Smooth muscle cell (in vitro differentiated cells): Measurements from ENCODE around the gene PCNX2. TPM values are rescaled to one million over a fixed set of nuclear protein-coding genes. Genes with fewer than 3 reads are reported as not detected.

Experiments
- DNase-seq: peaks from one replicate; lab custom pipeline; 2025; ENCODE audit not compliant: unreplicated experiment; lab: John Stamatoyannopoulos, UW
- H2AFZ ChIP-seq: fragments of 200-600 bp; sonication (generic); 2 replicates; pipeline ENCODE4 v1.6.0; 2016; ENCODE audit warnings: antibody characterized with exemption, low read depth, mild to moderate bottlenecking
- H3F3A ChIP-seq: fragments of 200-600 bp; sonication (generic); 2 replicates; pipeline ENCODE4 v1.6.0; 2017; ENCODE audit warnings: antibody characterized with exemption, low read depth
- H3K27ac ChIP-seq: fragments of 200-600 bp; sonication (generic); 2 replicates; pipeline ENCODE4 v1.5.1; 2016; ENCODE audit warnings: low read depth, mild to moderate bottlenecking
- H3K27me3 ChIP-seq: fragments of 200-600 bp; sonication (generic); 2 replicates; pipeline ENCODE4 v1.6.1; 2016; ENCODE audit warnings: low read depth, mild to moderate bottlenecking
- H3K36me3 ChIP-seq: fragments of 200-600 bp; sonication (generic); 2 replicates; pipeline ENCODE4 v1.5.1; 2016; ENCODE audit warnings: low read depth
- H3K4me1 ChIP-seq: fragments of 200-600 bp; sonication (generic); 2 replicates; pipeline ENCODE4 v1.5.1; 2016; ENCODE audit warnings: low read depth
- H3K4me2 ChIP-seq: fragments of 200-600 bp; sonication (generic); 2 replicates; pipeline ENCODE4 v1.6.0; 2016; ENCODE audit warnings: mild to moderate bottlenecking
- H3K4me3 ChIP-seq: fragments of 200-600 bp; sonication (generic); 2 replicates; pipeline ENCODE4 v1.5.1; 2016; ENCODE audit warnings: mild to moderate bottlenecking
- H3K79me2 ChIP-seq: fragments of 200-600 bp; sonication (generic); 2 replicates; pipeline ENCODE4 v1.6.0; 2016; ENCODE audit warnings: low read depth, mild to moderate bottlenecking
- H3K9ac ChIP-seq: fragments of 200-600 bp; sonication (generic); 2 replicates; pipeline ENCODE4 v1.6.0; 2016; ENCODE audit warnings: low read depth
- H3K9me3 ChIP-seq: fragments of 200-600 bp; sonication (generic); replicated peaks from 2 replicates; pipeline ENCODE4 v1.5.1; 2016; ENCODE audit warnings: low read depth
- H4K20me1 ChIP-seq: fragments of 200-600 bp; sonication (generic); 2 replicates; pipeline ENCODE4 v1.6.0; 2016; ENCODE audit warnings: low read depth
- WGBS: methylation state at CpG from one replicate; pipeline ENCODE4 v1.1.7; 2016; ENCODE audit warnings: low lambda C conversion rate; 5-methylcytosine and 5-hydroxymethylcytosine counted together
- polyA plus RNA-seq: library from polyadenylated mRNA; unstranded; fragments of >200 nt; fragmentation: Nextera tagmentation; extraction: Ambion mirVana; gene quantifications from 2 replicates; pipeline ENCODE4 v1.2.1, GENCODE V29; 2016
- total RNA-seq: library from RNA; depleted of rRNA; stranded (reverse); fragments of >200 nt; gene quantifications from 2 replicates; pipeline ENCODE4 v1.2.3, GENCODE V29; 2014
- TF ChIP-seq, protein P1 (sequence below): fragments of 200-600 bp; sonication (generic); IDR thresholded peaks from 2 replicates; pipeline ENCODE4 v1.5.1; 2017; ENCODE audit warnings: borderline replicate concordance, mild to moderate bottlenecking, antibody characterized with exemption; ENCODE audit not compliant: insufficient read depth, poor library complexity, severe bottlenecking

Gene PCNX2
- total and polyA plus RNA-seq, 2 experiments from 2014 or later = 4.7 to 18.2 TPM

DNA sequence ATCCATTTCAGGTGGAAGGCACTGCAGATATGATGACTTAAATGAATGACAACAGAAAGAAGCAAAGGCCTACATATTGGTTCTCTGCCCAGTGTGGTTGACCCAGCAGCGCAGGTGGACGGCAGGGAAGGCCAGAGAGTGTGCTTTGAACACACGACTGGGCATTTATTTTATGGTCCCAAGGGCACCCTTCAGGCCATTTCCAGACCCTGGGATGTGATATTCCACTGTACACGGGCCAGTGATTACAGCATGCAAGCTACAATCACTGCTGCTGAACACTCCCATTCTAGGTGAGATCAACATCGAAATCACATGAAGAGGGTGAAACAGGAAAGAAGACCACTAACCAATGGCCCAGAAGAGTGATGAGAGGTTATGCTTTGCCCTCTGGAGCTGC is 33.8 kb downstream of the PCNX2 start:
- Histone ChIP-seq H3K4me1 (no peaks in the 10 kb centered on the region), H3K36me3 (peaks cover 6% of the 10 kb centered on the region), H3K27ac (no peak overlapping the region), H3K9ac (no peak overlapping the region), H3K79me2 (no peaks in the 10 kb centered on the region), H3K4me2 (no peak overlapping the region), H3F3A (no peaks in the 10 kb centered on the region), H2AFZ (no peak overlapping the region), H4K20me1 (no peaks in the 10 kb centered on the region), H3K9me3 (no peaks in the 10 kb centered on the region), H3K27me3 (no peaks in the 10 kb centered on the region), H3K4me3 (no peak overlapping the region)
- 93% methylated on average over 5 of the region's 5 CpGs for WGBS
- no peak for DNase-seq
- TF ChIP-seq, protein P1, sequence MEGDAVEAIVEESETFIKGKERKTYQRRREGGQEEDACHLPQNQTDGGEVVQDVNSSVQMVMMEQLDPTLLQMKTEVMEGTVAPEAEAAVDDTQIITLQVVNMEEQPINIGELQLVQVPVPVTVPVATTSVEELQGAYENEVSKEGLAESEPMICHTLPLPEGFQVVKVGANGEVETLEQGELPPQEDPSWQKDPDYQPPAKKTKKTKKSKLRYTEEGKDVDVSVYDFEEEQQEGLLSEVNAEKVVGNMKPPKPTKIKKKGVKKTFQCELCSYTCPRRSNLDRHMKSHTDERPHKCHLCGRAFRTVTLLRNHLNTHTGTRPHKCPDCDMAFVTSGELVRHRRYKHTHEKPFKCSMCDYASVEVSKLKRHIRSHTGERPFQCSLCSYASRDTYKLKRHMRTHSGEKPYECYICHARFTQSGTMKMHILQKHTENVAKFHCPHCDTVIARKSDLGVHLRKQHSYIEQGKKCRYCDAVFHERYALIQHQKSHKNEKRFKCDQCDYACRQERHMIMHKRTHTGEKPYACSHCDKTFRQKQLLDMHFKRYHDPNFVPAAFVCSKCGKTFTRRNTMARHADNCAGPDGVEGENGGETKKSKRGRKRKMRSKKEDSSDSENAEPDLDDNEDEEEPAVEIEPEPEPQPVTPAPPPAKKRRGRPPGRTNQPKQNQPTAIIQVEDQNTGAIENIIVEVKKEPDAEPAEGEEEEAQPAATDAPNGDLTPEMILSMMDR = no peak

- no peak overlapping the region for H3K4me3 ChIP-seq
- H3K4me1 ChIP-seq = no peaks in the 10 kb centered on the region
- no peak overlapping the region for H3K4me2 ChIP-seq
- TF ChIP-seq, protein P1 = no peak
- no peak overlapping the region for H3K27ac ChIP-seq
- no peak for DNase-seq
- no peaks in the 10 kb centered on the region for H3K79me2 ChIP-seq
- H3K9me3 ChIP-seq = no peaks in the 10 kb centered on the region
- H3K9ac ChIP-seq = no peak overlapping the region
- H3K36me3 ChIP-seq = peaks cover 6% of the 10 kb centered on the region
- no peak overlapping the region for H2AFZ ChIP-seq
- WGBS = 67% methylated on average over 3 of the region's 3 CpGs
- no peaks in the 10 kb centered on the region for H4K20me1 ChIP-seq
- no peaks in the 10 kb centered on the region for H3F3A ChIP-seq
- no peaks in the 10 kb centered on the region for H3K27me3 ChIP-seq
Observed at GRCh38 chr1:233261206-233261605, 34.3 kb downstream of the PCNX2 start.

GRCh38 chr1:233257786-233258185 is 37.7 kb downstream of the PCNX2 start:
- TF ChIP-seq, protein P1 = no peak
- Histone ChIP-seq H4K20me1 (peaks cover 16% of the 10 kb centered on the region), H2AFZ (no peak overlapping the region), H3K36me3 (peaks cover 6% of the 10 kb centered on the region), H3K4me2 (no peak overlapping the region), H3K4me3 (no peak overlapping the region), H3K9ac (no peak overlapping the region), H3K27ac (no peak overlapping the region), H3K27me3 (no peaks in the 10 kb centered on the region), H3F3A (peaks cover 11% of the 10 kb centered on the region), H3K79me2 (no peaks in the 10 kb centered on the region), H3K9me3 (no peaks in the 10 kb centered on the region), H3K4me1 (no peaks in the 10 kb centered on the region)
- DNase-seq = no peak
- over 99% methylated on average over 6 of the region's 6 CpGs for WGBS

DNA sequence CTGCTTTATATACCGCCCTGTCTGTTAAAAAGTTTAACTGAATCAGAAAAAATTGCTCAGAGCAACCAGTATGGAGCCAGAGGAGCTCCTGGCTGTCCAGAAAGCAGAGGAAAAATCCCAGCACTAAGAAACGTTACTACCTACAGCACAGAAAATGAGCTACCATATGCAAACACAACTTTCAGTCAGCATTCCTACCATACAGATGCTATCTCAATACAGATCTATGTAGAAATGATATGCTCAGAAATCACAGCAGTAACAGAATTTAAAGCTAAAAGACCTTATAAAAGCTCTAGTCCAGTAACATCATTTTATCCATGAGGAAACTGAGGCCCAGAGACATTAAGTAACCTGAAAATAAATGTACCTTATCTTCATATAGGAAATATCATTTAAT is 38.7 kb downstream of the PCNX2 start:
- Histone ChIP-seq H3K4me1 (no peaks in the 10 kb centered on the region), H3K79me2 (no peaks in the 10 kb centered on the region), H3K36me3 (peaks cover 6% of the 10 kb centered on the region), H2AFZ (no peak overlapping the region), H4K20me1 (peaks cover 16% of the 10 kb centered on the region), H3K9ac (no peak overlapping the region), H3K27me3 (no peaks in the 10 kb centered on the region), H3F3A (peaks cover 12% of the 10 kb centered on the region), H3K4me3 (no peak overlapping the region), H3K4me2 (no peak overlapping the region), H3K9me3 (no peaks in the 10 kb centered on the region), H3K27ac (no peak overlapping the region)
- 90% methylated on average over 2 of the region's 2 CpGs for WGBS
- TF ChIP-seq, protein P1 = no peak
- no peak for DNase-seq
